CD1c-positive myeloid dendritic cell (primary cell): ENCODE results near the gene GRIK3.
"Not testable (repeated sequence)": the region's sequence is repeated elsewhere in the genome, so short reads cannot be mapped to it uniquely, and the experiment has no call there.

ENCODE experiments used
- DNase-seq: peaks from one replicate; pipeline ENCODE4 v3.0.0-alpha.2; 2016; ENCODE audit errors: extremely low spot score

Gene GRIK3

DNA sequence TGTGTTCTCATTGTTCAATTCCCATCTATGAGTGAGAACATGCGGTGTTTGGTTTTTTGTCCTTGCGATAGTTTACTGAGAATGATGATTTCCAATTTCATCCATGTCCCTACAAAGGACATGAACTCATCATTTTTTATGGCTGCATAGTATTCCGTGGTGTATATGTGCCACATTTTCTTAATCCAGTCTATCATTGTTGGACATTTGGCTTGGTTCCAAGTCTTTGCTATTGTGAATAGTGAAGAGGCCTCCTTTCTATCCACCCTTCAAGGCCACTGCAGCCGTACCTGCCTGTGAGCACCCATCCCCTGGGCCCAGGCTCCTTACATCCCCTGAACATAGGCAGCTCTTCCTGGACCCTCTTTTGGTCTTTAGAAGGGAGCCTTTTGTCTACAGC, 266.9 kb downstream of the GRIK3 start:
- not testable (repeated sequence) for DNase-seq

DNA sequence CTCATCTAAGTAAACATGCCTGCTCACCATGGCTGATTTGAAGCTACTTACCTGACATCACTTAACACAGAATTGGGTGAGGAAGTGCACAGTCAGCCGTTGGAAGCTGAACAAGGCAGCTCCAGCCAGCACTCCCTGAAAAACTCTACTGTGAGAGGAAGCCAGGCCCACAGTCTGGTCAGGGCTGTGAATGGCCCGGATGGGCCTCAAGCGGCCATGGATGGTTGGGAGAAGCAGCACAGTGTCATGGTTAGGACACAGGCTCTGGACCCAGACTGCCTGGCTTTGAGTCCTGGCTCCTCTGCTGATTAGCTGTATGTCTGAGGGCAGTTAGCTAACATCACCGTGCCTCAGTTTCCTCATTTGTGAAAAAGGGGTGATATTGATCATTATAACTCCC, 267.8 kb downstream of the GRIK3 start:
- DNase-seq = no peak

GRCh38 chr1:36765785-36766300, 268.5 kb downstream of the GRIK3 start:
- no peak for DNase-seq

DNA sequence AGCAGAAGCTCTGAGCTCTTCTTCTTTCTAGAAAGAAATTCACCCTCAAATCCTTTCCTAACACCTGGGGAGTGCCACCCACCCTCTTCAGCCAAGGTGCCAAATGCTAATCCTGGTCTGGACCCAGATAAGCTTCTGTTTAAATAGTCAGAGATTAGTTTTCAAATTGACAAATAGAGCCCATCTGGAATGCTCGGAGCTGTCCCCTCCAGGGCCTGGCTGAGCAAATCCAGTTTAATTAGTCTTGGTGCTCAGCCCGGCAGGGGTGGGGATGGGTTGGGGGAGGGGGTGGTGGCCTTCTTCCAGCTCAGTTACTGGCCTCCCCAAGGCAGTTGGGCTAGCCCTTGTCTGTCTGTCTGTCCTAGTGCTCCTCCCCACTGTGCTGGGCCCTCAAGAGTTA, 269.5 kb downstream of the GRIK3 start:
- no peak for DNase-seq

DNA sequence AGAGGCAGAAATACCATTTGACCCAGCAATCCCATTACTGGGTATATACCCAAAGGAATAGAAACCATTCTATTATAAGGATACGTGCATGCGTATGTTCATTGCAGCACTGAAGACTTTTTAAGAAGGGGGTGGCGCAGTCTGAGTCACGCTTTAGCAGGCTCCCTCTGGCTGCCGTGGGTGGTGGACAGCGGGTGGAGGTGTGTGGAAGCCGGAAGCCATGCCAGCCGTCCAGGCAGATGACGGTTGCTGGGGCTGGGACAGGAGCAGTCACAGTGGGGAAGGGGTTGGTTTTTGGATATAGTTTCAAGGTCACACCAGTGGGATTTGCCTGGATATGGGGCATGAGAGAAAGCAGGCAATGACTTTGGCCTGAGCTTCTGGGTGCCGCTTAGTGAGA, 270.5 kb downstream of the GRIK3 start:
- no peak for DNase-seq

- DNase-seq = no peak
Observed at GRCh38 chr1:36762174-36762573, 272.1 kb downstream of the GRIK3 start.

- DNase-seq = no peak
Observed at GRCh38 chr1:36761113-36761512, 273.2 kb downstream of the GRIK3 start.

GRCh38 chr1:36760081-36760480, 274.2 kb downstream of the GRIK3 start:
- DNase-seq = no peak

DNA sequence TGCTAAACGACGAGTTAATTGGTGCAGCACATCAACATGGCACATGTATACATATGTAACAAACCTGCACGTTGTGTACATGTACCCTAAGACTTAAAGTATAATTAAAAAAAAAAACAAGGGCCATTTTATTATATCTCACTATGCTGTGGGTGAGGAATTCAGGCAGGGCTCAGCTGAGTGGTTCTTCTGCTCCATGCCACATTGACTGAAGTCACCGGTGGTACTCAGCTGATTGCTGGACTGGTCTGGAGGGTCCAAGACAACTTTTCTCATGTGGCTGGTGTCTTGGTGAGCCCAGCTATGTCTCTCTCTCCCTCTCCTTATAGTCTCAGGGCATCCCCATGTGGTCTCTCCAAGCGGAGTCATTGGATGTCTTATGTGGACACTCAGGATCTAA, 275.0 kb downstream of the GRIK3 start:
- DNase-seq = no peak

- DNase-seq = no peak
Observed at GRCh38 chr1:36755303-36756230, 278.7 kb downstream of the GRIK3 start.

DNA sequence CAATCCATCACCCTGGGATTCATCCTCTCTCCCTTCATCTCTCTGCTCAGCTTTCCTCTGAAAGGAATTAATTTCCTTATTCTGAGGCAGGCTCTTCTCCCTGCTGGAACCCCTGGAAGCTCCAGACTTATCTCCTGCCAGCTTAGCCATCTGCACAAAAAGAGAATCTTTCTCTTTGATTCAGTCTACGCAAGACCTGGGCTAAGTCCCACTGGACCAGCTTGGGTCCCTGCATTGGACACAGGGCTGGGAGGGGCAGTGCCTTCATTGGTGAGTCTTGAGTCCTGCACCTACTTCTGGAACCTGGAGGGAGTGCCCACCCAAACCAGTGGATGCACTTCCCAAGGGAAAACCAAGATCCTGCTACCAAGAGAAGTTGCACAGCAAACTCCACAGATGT, 279.9 kb downstream of the GRIK3 start:
- DNase-seq = no peak

DNA sequence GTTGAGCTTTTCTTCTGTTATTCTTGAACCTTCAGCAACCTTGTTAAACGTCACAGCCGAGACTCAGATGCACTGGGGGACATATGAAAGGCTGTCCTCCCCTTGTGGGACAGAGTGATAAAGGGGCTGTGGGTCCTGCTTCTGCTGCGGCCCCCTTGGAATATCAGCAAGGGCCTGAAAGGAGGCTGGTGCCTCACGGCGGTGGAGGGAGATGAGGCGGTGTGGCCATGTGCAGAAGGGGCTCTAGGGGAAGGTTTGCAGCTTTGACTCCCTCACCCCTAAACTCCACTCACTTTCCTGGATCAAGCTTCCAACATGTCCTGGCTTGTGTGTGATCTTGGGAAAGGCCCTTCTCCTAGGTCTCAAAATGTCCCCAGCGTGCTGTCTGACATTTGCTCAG, 280.9 kb downstream of the GRIK3 start:
- no peak for DNase-seq

- no peak for DNase-seq
Observed at GRCh38 chr1:36752891-36753361, 281.4 kb downstream of the GRIK3 start.

GRCh38 chr1:36752431-36752830, 281.9 kb downstream of the GRIK3 start:
- DNase-seq = no peak

GRCh38 chr1:36751525-36751924, 282.8 kb downstream of the GRIK3 start:
- no peak for DNase-seq

- DNase-seq = no peak
Observed at GRCh38 chr1:36748466-36748865, 285.8 kb downstream of the GRIK3 start.
